K562 (cell line): ENCODE data around the gene SAE1. TPM values are rescaled to one million over a fixed set of nuclear protein-coding genes. Genes with fewer than 3 reads are reported as not detected.

Source experiments
- ARHGAP35 ChIP-seq: fragments of 450-650 bp; IDR thresholded peaks from 2 replicates; pipeline ENCODE4 v1.6.1; 2018; ENCODE audit not compliant: partially characterized antibody
- ARID1B ChIP-seq: fragments of 450-650 bp; IDR thresholded peaks from 2 replicates; pipeline ENCODE4 v1.6.1; 2016; ENCODE audit warnings: antibody characterized with exemption, mild to moderate bottlenecking, inconsistent platforms
- CXXC5 ChIP-seq: fragments of 250-450 bp; sonication (Bioruptor Pico); IDR thresholded peaks from 2 replicates; pipeline ENCODE4 v1.8.0; 2022; ENCODE audit warnings: inconsistent platforms, mild to moderate bottlenecking, moderate library complexity
- E2F3 ChIP-seq: fragments of 250-450 bp; sonication (Bioruptor Pico); IDR thresholded peaks from 2 replicates; pipeline ENCODE4 v1.4.0; 2020; ENCODE audit warnings: mild to moderate bottlenecking
- FIP1L1 ChIP-seq: fragments of 200-400 bp; formaldehyde crosslinking; IDR thresholded peaks from 2 replicates; pipeline ENCODE4 v1.6.1; 2018; ENCODE audit warnings: mild to moderate bottlenecking, low read depth, low read length; ENCODE audit not compliant: poor library complexity, severe bottlenecking
- HNRNPK ChIP-seq: fragments of 200-400 bp; formaldehyde crosslinking; IDR thresholded peaks from one replicate; pipeline ENCODE4 v1.6.1; 2018; ENCODE audit warnings: mild to moderate bottlenecking, low read depth, low read length; ENCODE audit not compliant: poor library complexity, severe bottlenecking
- KDM4B ChIP-seq, 2 experiments: fragments of 450-650 bp in 1 of 2; sonication (generic) in 1 of 2; IDR thresholded peaks; 2 replicates each; pipeline ENCODE4 v1.6.1; 2016 to 2017; ENCODE audit warnings: borderline replicate concordance in 2 of 2, antibody characterized with exemption in 1 of 2, low read depth in 1 of 2, mild to moderate bottlenecking in 1 of 2
- KHSRP ChIP-seq: fragments of 450-650 bp; IDR thresholded peaks from 2 replicates; pipeline ENCODE4 v1.6.1; 2017
- MCM2 ChIP-seq: fragments of 450-650 bp; IDR thresholded peaks from 2 replicates; pipeline ENCODE4 v1.6.1; 2017; ENCODE audit warnings: low read depth, mild to moderate bottlenecking
- MTF1 ChIP-seq: fragments of 250-450 bp; sonication (Bioruptor Pico); IDR thresholded peaks from 2 replicates; pipeline ENCODE4 v1.9.0; 2021; ENCODE audit warnings: moderate library complexity, mild to moderate bottlenecking, inconsistent platforms, borderline replicate concordance
- NFE2 ChIP-seq: IDR thresholded peaks from 2 replicates; pipeline ENCODE4 v1.6.1; 2014; ENCODE audit warnings: antibody characterized with exemption, low read depth
- RBBP5 ChIP-seq: fragments of 200-600 bp; sonication (generic); IDR thresholded peaks from 2 replicates; pipeline ENCODE4 v1.6.1; 2012; ENCODE audit warnings: borderline replicate concordance, mild to moderate bottlenecking, low read length, control low read depth, inconsistent platforms; ENCODE audit not compliant: insufficient read depth, poor library complexity, severe bottlenecking
- RBM25 ChIP-seq: fragments of 200-400 bp; formaldehyde crosslinking; IDR thresholded peaks from 2 replicates; pipeline ENCODE4 v1.6.1; 2018; ENCODE audit warnings: low read length, low read depth, moderate library complexity; ENCODE audit not compliant: severe bottlenecking
- RCOR1 ChIP-seq, 2 experiments: IDR thresholded peaks; 2 replicates each; pipeline ENCODE4 v1.6.1; 2012; ENCODE audit warnings: low read depth in 2 of 2, low read length in 2 of 2, borderline replicate concordance in 1 of 2, improper control_type of control experiment in 1 of 2
- RUNX1 ChIP-seq: sonication (generic); IDR thresholded peaks from 2 replicates; pipeline ENCODE4 v1.6.1; 2016; ENCODE audit warnings: antibody characterized with exemption, low read depth
- SP1 ChIP-seq: sonication (generic); formaldehyde crosslinking; IDR thresholded peaks from 2 replicates; pipeline ENCODE4 v1.8.1; 2022; ENCODE audit warnings: mild to moderate bottlenecking, missing genetic modification reagents
- SRSF1 ChIP-seq: fragments of 200-400 bp; formaldehyde crosslinking; IDR thresholded peaks from 2 replicates; pipeline ENCODE4 v1.6.1; 2017; ENCODE audit warnings: mild to moderate bottlenecking, low read depth, low read length, moderate library complexity
- SRSF9 ChIP-seq: fragments of 200-400 bp; formaldehyde crosslinking; IDR thresholded peaks from 2 replicates; pipeline ENCODE4 v1.6.1; 2017; ENCODE audit warnings: low read depth, low read length, borderline replicate concordance
- TAF1 ChIP-seq: IDR thresholded peaks from 2 replicates; pipeline ENCODE4 v1.6.1; 2011; ENCODE audit warnings: mild to moderate bottlenecking, low read length, moderate library complexity; ENCODE audit not compliant: insufficient read depth, control insufficient read depth, severe bottlenecking; ENCODE audit errors: extremely low read depth
- TAF9B ChIP-seq: fragments of 450-650 bp; IDR thresholded peaks from 2 replicates; pipeline ENCODE4 v1.6.1; 2018; ENCODE audit warnings: mild to moderate bottlenecking; ENCODE audit not compliant: partially characterized antibody
- TSC22D4 ChIP-seq: fragments of 450-650 bp; IDR thresholded peaks from 2 replicates; pipeline ENCODE4 v1.6.1; 2016; ENCODE audit warnings: missing genetic modification characterization, missing biosample characterization, control low read depth
- ZNF253 ChIP-seq: fragments of 250-450 bp; sonication (Bioruptor Pico); conservative IDR thresholded peaks from 2 replicates; pipeline ENCODE4 v1.6.1; 2021; ENCODE audit warnings: mild to moderate bottlenecking
- ZNF436 ChIP-seq: fragments of 250-450, 450-650 bp; sonication (Bioruptor Pico); formaldehyde crosslinking; IDR thresholded peaks from 2 replicates; pipeline ENCODE4 v1.7.0; 2020; ENCODE audit warnings: mild to moderate bottlenecking
- ZNF699 ChIP-seq: fragments of 250-450 bp; sonication (Bioruptor Pico); IDR thresholded peaks from 2 replicates; pipeline ENCODE4 v1.8.0; 2021; ENCODE audit warnings: mild to moderate bottlenecking, moderate library complexity; ENCODE audit not compliant: insufficient replicate concordance
- ZNF75A ChIP-seq: fragments of 450-650 bp; formaldehyde crosslinking; IDR thresholded peaks from 2 replicates; pipeline ENCODE4 v1.4.0; 2020; ENCODE audit warnings: mild to moderate bottlenecking
- polyA plus RNA-seq, 8 experiments: library from polyadenylated mRNA; depleted of rRNA in 4 of 8; stranded (reverse) in 5 of 8; unstranded in 3 of 8; fragments of >200 nt; fragmentation: Nextera tagmentation in 2 of 8; fragmentation: Illumina TruSeq in 1 of 8; extraction: Ambion mirVana in 2 of 8; extraction: Trizol in 1 of 8; gene quantifications; 2 replicates each; pipeline versions ENCODE4 v1.2.1 to v1.2.3, GENCODE V29; 2011 to 2014; ENCODE audit warnings: inconsistent platforms in 1 of 8, missing spikeins in 1 of 8
- total RNA-seq, 7 experiments: library from RNA; depleted of rRNA in 6 of 7; stranded (reverse); fragments of >200 nt in 6 of 7; fragmentation: Illumina TruSeq in 2 of 7; extraction: Trizol in 2 of 7; gene quantifications; 2 replicates each; pipeline versions ENCODE4 v1.2.1 to v1.2.3, GENCODE V29; 2011 to 2021; ENCODE audit warnings: low replicate concordance in 1 of 7
- TF ChIP-seq, protein P1 (sequence below): fragments of 450-650 bp; IDR thresholded peaks from 2 replicates; pipeline ENCODE4 v1.6.1; 2016; ENCODE audit warnings: antibody characterized with exemption
- TF ChIP-seq, protein P2 (sequence below): sonication (generic); formaldehyde crosslinking; IDR thresholded peaks from 2 replicates; pipeline ENCODE4 v1.8.0; 2022; ENCODE audit warnings: mild to moderate bottlenecking, missing genetic modification reagents

Gene SAE1
- total and polyA plus RNA-seq, 9 of the 15 experiments (the other 6 are each of a cell fraction or from before 2014, with no cell fraction given): 82.8 to 299 (median 217) TPM

DNA sequence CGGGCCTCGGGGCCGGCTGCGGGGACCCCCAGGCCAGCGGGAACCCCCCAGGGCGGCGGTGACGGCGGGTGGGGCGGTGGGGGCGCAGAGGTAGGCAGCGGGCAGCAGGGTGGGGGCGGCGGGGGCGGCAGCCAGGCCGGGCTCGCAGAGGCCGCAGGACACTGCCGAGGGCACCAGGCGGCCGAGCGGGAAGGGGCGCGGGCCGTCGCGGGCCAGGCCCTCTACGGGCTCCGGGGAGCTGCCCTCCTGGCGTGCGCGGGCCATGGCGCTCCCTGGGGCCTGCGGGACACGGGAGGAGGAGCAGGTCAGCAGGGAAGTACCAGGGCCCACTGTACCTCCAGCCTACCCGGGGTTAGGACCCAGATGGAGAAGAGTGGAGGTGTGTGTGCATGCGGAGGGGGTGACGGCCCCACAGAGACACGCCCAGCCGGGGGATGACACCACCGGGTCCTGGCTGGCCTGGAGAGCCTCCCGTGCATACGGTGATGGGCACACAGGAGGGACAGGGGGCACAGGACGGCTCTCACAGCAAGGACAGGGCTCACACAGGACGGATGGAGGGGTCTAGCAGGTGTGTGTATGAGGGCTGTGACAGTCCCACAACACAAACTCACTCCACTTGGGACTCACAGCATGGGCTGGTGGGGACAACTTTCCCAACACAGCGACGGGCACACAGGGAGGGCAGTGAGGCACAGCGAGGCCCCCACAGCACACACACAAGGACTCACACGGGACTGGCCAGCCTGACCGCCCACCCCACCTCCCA, 97.7 kb downstream of the SAE1 start (continued):
- peak; percentile 64 for TF ChIP-seq RBBP5
- peak; percentile 4; the same call in 1 of the 2 replicates for TF ChIP-seq CXXC5
- no peak for TF ChIP-seq SRSF1
- no peak for TF ChIP-seq RCOR1 (IDR thresholded peaks at IDR 0.05; ENCODE audit: borderline replicate concordance in 1 of 2, low read depth in 2 of 2, low read length in 2 of 2)
- TF ChIP-seq, protein P1, sequence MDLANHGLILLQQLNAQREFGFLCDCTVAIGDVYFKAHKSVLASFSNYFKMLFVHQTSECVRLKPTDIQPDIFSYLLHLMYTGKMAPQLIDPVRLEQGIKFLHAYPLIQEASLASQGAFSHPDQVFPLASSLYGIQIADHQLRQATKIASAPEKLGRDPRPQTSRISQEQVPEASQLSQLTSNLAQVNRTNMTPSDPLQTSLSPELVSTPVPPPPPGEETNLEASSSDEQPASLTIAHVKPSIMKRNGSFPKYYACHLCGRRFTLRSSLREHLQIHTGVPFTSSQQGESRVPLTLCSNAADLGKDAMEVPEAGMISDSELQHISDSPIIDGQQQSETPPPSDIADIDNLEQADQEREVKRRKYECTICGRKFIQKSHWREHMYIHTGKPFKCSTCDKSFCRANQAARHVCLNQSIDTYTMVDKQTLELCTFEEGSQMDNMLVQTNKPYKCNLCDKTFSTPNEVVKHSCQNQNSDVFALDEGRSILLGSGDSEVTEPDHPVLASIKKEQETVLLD: no peak
- no peak for TF ChIP-seq TSC22D4 (tag)
- no peak for TF ChIP-seq FIP1L1
- TF ChIP-seq KDM4B (IDR thresholded peaks at IDR 0.05; ENCODE audit: borderline replicate concordance in 2 of 2, low read depth in 1 of 2): peak in 1 of 2 experiments; percentile 72; a peak in 1 of 4 replicates
- TF ChIP-seq ZNF699 (CRISPR knock-in tag): no peak
- no peak for TF ChIP-seq RBM25
- no peak for TF ChIP-seq ARHGAP35
- TF ChIP-seq TAF9B: no peak
- no peak for TF ChIP-seq MCM2
- TF ChIP-seq SRSF9: no peak
- TF ChIP-seq SP1 (CRISPR knock-in tag): peak; percentile 42; the same call in 1 of the 2 replicates
- no peak for TF ChIP-seq MTF1 (CRISPR knock-in tag)
- TF ChIP-seq E2F3 (CRISPR knock-in tag): 0 out of 2 replicates have a peak, but pooled peaks have one; percentile 19
- no peak for TF ChIP-seq HNRNPK
- 0 out of 2 replicates have a peak, but pooled peaks have one; percentile 48 for TF ChIP-seq RUNX1
- no peak for TF ChIP-seq TAF1
- TF ChIP-seq ARID1B: no peak
- no peak for TF ChIP-seq KHSRP
- TF ChIP-seq NFE2: no peak
- TF ChIP-seq, protein P2, sequence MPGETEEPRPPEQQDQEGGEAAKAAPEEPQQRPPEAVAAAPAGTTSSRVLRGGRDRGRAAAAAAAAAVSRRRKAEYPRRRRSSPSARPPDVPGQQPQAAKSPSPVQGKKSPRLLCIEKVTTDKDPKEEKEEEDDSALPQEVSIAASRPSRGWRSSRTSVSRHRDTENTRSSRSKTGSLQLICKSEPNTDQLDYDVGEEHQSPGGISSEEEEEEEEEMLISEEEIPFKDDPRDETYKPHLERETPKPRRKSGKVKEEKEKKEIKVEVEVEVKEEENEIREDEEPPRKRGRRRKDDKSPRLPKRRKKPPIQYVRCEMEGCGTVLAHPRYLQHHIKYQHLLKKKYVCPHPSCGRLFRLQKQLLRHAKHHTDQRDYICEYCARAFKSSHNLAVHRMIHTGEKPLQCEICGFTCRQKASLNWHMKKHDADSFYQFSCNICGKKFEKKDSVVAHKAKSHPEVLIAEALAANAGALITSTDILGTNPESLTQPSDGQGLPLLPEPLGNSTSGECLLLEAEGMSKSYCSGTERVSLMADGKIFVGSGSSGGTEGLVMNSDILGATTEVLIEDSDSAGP: 0 out of 2 replicates have a peak, but pooled peaks have one; percentile 14
- TF ChIP-seq ZNF436: no peak
- no peak for TF ChIP-seq ZNF75A (CRISPR knock-in tag)
- TF ChIP-seq ZNF253: no peak
